CD4-positive, alpha-beta T cell treated with Interleukin-17A for 4 hours (primary cell): ENCODE data around the gene CXCR5.

Source experiments
- DNase-seq: peaks from one replicate; pipeline ENCODE4 v3.0.0-alpha.2; 2020; ENCODE audit warnings: mixed read lengths

CXCR5 gene

GRCh38 chr11:118899296-118899688 is 15.6 kb downstream of the CXCR5 start:
- DNase-seq = no peak

GRCh38 chr11:118899706-118900360 is 16.1 kb downstream of the CXCR5 start:
- no peak for DNase-seq

DNA sequence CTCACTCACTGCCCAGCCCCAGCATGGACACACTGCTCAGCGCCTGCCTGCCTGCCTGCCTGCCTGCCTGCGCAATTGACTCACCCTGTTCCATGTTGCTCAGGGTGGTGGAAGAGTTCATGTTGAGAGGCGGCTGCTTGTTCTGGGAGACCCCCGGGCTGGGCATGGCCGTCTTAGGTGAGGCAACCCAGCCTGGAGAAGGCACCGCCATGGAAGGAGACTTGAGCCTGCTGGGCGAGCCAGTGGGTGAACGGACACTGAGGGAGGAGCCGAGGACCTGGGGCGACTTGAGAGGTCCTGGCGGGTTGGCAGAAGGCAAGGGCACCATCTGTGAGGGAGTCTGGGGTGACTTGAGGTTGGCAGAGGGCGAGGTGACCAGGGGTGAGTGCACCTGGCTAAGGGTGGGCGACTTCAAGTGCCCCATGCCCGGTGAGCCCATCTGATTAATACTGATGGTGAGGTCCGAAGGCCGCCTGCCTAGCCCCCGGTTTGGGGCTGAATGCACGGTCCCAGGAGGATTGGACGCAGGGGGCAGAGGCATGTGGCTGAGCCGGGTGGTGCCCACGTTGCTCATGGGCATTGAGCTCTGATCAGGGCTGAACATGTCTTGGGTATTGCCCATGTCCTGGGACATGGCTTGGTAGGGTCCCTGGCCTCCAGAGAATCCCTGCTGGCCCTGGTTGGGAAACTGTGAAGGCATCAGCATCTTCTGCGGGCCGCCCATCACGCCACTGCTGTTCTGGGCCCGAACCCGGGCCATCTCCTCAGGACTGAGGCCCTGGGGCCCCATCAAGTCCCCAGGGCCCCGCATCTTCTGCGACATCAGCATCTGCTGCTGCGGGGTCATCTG is 17.1 kb downstream of the CXCR5 start:
- no peak for DNase-seq

DNA sequence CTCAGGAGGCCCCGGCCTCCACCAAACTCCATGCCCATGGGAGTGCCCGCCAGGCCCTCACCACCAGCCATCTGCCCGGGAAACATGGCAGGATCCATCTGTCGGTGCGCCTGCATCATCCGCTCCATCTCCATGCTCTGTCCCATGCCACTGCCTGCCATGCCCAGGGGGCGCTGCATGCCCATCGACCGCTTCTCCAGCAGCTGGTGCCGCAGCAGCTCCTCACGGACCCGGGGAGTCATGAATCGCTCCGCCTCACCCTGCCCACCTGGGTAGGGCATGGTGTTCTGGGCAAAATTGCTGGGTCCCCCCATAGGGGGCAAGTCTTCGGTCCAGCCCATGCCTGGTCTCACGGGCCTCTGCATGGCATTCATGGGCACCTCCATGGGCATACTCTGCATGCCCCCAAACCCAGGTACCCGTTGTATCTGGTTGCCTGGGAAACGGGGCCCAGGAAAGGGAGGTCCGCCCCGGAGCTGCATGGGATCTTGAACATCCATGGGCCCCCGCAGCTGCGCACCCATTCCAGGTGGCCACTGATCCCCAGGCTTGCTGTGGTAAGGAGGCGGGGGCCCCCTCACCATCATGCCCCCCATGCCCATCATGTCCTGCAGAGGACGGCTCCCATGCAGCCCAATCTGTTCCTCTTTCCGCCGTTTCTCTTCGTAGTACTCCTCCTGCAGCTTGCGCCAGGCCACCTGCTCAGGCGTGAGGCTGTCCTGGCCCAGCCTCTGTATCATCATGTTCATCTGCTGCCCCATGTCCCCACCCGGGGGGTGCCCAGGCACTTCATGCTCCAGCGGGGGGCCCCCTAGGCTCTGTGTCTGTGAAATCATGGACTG is 18.0 kb downstream of the CXCR5 start:
- DNase-seq = peak; percentile 48

DNA sequence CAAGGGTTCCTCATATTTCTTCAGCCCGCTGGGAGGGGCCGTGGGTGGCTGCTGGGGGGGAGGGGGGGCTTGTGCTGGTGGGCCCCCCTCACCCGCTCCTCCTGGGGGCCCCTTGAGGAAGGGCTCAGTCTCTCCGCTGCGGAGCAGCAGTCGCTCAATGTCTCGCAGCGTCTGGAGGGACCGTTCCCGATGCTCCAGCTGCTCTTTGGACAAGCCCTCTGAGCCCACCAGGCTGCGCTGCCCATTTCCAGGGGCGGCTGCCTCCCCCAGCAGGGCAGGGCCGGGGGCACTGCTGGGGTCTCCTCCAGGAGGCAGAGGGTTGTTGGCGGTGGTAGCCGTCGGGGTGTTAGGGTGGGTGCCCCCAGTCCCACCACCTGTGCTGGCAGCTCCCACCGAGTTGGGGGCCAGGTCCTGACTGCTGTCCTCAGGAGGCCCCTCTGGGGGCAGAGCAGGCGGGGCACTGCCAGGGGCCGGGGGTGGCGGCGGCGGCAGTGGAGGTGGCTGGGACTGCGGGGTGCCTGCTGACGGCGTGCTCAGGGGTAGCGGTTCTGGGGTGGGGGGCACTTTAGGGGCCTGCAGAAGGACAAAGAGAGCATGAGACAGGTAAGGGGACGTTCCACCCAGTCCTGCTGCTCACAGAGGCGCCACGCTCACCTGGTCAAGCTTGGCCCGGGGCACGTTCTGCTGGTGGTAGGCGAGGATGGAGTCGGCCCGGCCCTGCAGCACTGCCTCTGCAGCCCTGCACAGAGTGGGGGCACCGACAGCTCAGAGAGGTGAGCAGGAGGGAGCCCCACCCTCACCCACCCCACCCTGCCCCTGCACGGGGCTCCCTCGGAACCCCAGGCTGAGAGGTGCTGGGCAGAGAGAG is 18.9 kb downstream of the CXCR5 start:
- no peak for DNase-seq

GRCh38 chr11:118903204-118904015 is 19.7 kb downstream of the CXCR5 start:
- DNase-seq = no peak

DNA sequence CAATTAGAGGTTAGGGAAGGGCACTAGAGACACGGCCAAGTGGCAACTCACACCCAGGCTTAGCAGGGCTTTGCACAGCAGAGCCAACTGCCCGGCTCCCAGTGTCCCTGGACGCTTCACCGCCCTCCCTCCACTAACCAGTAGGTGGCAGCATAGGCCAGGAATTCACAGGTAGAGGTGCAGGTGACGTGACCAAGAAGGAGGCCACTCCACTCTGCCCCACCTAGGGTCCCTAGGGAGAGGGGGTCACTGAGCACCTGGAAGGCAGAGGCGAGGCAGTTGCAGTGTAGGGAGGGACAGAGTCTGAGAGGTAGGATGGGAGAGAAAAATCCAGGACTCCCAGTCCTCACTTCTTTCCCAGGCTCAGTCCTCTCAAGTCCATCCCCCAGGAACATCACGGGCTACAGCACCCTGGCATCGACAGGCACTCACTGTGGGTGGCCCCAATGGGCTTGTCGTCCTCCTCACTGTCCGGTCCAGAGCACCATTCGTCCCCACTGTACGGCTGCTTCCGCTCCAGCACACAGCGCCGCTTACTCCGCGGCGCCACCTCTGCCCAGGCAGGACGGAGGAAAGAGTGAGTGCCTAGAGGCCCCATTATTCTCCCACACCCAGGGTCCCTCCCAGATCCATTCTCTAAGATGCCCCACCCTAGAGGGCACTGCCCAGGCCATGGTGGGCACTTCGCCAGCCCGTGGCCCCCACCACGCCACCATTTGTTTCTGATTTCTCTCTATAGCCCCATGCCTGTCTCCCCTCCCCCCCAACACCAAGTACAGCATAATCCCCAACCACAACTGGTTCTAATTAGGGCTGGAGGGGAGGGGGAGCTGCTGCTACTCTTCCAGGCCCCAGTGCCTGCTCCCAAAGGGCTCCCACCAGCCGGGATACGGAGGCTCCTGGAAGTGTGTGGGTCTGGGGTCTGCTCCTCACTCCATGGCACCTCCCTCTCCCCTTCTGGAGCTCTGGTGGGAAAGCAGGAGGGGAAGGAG is 23.7 kb downstream of the CXCR5 start:
- DNase-seq = peak; percentile 89

DNA sequence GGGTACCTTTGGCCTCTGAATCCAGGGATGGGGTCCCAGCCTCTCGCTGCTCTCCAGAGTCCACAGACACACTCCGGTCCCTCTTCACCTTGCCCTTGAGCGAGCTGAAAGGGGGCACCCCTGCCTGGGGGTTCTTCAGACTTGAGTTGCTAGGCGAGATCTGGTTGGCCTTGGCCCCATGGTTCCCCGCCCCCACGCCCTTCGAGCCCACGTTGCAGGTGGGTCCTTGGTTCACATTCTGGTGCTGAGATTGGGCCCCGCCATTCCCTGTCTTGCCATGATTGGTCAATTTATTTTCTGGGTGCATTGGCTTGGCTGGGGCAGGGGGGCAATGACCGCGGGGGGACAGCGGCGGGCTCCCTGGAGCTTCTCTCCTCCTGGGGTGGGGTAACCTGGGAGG is 24.6 kb downstream of the CXCR5 start:
- no peak for DNase-seq

DNA sequence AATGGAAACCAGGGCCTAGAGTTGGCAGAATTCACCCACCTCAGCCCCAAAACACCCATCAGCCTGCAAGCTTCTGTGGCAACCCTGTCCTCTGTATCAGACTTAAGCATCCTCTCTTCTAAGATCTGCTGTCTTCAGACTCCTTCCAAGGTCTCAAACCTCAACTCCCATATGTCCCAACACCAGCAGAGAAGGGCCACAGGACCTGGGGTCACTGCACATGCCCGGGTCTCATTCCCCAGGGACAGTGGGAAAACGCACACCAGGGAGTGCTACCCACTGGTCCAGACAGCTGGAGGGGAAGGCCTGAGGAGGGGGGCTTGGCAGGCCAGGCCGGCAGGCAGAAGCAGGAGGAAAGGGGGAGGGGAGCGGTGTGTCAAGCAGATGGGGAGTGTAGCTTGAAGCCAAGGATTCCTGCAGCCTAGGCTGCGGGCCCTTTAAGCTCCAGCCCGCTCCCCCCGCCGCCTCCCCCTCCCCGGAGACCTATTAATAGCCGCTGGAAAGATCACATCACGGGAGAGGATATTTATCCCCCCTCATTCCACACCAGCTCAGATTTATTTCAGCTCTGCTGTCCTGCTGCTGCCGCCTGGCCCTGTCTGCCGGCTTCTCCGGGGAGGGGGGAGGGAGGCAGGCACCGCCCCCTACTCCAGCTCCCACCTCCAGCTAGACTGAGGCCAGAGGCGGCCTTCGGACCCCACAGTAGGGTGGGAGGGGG is 25.4 kb downstream of the CXCR5 start:
- no peak for DNase-seq

GRCh38 chr11:118909619-118910308 is 26.1 kb downstream of the CXCR5 start:
- DNase-seq = no peak

DNA sequence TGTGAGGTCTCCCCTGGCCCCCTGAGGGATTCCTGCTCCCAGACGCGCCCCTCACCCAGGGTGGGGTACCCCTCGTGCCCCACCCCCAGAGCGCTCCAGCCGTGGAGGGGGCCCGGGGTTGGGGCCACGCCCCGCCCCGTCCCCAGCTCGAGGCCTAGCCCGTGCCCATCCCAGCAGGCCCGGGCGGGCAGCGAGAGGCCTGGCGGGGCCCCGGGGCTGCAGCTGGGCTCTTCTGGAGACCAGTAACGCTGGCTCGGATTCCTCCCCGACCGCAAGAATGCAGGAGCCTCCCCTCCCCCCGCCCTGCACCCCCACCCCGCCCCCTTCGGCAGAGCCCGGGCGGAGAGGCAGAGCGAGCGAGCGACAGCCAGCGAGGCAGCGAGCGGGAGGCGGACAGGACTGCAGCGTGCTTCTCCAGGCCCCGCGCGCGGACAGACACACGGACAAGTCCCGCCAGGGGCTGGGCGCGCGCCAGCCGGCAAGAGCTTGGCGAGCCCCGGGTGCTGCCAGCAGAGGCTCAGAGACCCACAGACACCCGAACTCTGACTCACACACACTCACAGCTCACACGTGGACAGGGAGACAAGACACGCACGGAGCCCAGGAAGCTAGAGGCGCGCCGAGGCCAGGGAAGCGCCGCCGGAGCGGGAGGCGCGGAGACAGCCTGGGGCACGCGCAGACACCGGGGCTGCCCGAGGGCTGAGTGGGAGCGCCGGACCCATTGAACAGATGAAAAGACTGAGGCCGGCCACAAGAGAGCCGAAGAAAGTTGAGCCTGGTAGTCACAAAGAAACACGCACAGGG is 26.8 kb downstream of the CXCR5 start:
- peak; percentile 81 for DNase-seq

DNA sequence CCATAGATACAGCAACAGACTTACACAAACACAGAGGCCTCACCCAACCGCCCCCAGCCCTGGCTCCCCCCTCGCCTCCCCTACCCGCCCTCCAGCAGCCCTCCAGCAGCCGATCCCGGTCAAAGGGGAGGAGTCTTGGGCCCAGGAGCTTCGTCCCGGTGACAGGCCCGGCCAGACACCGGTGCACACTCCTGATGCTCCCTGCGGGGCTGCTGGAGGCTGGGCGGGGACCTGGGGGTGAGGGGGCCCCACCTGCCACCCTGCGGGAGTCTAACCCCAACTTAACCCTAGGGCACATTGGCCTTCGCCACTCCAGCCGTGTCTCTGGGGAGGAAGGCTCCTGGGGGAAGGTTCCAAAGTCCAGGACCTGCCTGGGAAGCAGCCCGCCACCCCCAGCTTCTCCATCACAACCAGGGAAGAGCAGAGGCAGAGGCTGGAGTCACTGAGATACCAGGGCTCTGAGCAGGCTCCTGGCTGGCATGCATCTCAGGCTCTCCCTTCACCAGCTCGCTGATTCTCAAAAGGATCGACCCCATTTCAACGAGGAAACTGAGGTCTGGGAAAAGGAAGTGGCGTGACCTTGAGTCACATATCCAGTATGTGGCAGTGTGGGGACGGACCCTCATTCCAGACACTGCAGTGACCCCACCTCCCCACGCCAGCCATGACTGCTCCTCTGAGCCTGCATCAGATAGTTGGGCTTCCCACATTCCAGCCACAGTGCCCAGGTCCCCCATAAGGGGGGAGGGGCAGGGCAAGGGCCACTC is 27.6 kb downstream of the CXCR5 start:
- DNase-seq = no peak

DNA sequence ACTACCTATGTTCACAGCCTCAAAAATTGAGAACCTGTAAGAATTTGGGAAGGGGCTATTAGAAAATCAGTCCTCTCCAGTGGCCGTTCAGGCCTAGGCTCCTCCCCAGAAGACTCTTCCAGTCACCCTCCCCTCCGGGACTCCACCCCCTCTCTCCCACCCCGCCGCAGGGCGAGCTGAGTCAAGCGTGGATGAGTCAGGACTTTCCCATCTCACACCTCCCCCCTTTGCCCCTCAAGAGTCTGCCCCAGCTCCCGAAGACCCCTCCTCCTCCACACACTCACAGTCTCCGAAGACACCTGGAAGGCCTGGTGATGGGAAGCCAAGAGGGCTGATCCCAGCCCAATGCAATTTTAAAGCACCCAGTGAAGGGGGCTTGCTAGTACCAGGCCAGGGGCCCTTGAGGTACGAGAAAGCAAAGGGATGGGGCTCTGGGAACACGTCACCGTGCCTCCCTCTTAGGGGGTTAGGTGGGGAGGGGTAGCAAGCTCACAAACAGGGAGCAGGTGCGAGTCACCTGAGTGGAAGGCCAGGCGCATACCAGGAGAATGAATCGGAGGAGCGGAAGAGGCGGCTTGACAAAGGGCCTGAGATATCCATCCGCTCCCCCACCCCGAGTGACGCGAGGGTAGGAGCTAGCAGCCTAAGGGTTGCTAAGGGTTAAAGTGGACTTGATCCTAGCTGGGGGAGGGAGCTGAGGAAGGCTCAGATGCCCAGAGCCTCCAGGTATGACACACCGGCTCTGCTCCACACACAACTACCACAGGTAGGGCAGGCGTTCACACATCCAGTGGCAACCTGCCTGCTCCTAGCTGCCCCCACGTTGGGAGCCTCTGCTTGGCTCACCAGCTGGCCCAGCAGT is 28.4 kb downstream of the CXCR5 start:
- DNase-seq = peak; percentile 89

DNA sequence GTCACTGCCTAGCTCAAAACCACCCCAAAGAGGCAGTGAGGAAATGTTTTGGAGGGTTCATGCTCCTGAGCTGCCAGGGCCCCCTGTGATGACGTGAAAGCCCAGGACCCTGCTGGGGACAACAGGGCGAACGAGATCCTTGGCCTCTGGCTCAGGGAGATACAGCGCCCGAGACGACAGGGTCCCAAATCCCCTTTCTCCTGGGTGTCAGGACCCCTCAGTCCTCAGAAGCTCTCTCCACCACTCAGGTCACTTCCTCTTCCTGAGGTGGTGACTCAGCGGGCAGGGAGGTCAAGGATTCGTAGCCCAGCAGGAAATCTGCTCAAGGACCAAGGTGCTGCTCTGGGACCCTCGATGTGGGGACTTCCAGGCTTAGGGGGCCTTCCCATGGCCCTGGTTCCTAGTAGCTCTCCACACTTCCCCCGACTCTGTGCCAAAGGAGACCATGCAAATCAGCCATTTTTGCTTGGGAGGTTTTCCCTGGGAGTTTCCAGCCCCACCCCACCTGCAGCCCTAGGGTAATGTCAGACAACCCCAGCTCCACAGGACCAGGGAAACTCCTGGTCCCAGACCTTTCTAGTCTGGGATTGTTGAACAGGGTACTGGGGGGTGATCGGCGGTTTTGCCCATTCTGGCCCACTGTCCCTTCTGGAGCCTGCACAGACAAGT is 29.2 kb downstream of the CXCR5 start:
- no peak for DNase-seq

DNA sequence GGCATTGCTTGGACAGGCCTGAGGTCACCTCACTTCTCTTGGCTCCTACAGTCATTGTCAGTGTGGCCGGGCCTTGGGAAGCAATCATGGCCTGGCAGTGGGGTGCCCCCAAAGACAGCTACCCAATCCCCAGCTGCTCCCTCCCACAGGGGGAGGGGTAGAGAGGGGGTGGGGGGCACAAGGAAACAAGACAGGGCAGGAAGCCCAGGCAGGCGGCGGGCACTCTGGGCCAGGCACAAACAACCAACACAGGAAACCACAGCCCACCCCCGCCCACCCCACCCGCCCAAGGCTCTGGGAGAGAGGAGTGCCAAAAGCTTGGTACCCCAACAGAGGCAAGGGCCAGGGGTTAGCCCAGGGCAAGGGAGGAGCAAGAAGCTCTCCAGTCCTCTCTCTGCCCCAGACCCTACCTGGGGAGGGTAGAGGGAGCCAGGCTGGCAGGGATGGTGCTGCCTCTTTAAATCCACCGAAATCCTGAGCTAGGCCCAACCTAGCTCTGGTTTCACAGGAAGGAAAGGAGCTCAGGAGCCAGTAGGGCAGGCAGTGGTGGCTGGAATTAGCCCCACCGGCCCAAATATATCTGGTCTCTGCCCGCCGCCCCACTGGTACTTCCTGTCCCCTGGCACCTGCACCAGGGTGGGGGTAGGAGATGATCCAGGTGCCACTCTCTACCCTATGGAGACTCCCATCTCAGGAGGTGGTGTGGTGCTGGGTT is 29.9 kb downstream of the CXCR5 start:
- peak; percentile 82 for DNase-seq
